ENCODE measurements around the gene TOR1AIP2.

DNA sequence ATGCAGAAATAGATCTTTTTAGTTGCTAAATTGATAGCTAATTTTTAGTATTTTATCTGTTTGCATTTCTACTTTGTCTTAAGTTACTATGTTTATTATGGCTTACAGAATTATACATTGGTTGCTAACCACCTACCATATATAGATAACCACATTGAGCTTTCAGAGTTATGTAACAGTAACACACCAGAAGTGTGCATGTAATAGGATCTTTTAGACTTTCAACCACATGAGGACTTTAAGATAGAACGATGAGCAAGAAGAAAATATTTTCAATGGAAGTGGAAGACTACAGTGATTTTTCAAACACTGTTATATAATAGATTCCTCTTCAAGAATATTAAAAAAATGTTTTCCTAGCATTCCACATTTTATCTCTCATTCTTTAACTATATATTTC is 33.3 kb upstream of the TOR1AIP2 start:
- TF ChIP-seq POLR2AphosphoS5 (IDR thresholded peaks at IDR 0.05; ENCODE audit: borderline replicate concordance, low read depth, low read length) (no peak), EZH2 (IDR thresholded peaks at IDR 0.05) (no peak), FOXP2 (optimal IDR thresholded peaks at IDR 0.05; ENCODE audit: control extremely low read depth, extremely low read length, insufficient read depth) (no peak)
